ENCODE results near the gene UGT1A5. TPM values are rescaled to one million over a fixed set of nuclear protein-coding genes. Genes with fewer than 3 reads are reported as not detected.

UGT1A5 gene
- total and polyA plus RNA-seq, 12 donors, result not detected

GRCh38 chr2:233689501-233689900 lies 23.2 kb upstream of the UGT1A5 start:
- Histone ChIP-seq H3K4me3 (no peak overlapping the region), H3K27me3 (peaks cover 0 to 10% (median 0%) of the 10 kb centered on the region in 7 donors), H3K9me3 (no peaks in the 10 kb centered on the region), H3K4me1 (no peaks in the 10 kb centered on the region), H3K27ac (no peak overlapping the region), H3K36me3 (no peaks in the 10 kb centered on the region)
- TF ChIP-seq CTCF (IDR thresholded peaks at IDR 0.05), result no peak
- DNase-seq, result no peak
- intact Hi-C loops (cut with DNase I), result no loop called here
- 15 to 19% methylated on average over 3 of the region's 3 CpGs for WGBS, 2 donors
- no peak for ATAC-seq

DNA sequence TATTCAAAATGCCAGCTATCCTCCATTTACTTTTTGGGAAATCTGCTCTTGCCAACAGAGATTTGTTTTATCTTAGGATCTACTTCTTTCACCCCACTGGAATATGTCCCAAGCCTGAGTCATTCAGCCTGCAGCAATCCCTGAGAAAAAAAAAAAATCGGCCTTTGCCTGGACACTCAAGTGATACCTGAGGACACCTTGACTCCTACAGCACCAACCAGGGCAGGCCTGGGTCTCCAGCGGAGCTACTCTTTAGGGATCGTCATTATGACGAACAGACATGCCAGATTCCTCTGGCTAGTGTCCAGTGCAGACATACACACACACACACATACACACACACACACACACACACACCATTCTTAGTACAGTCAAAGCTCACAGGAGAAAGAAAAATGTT lies 22.3 kb upstream of the UGT1A5 start:
- WGBS, 2 donors, result 67 to 68% methylated on average over 4 of the region's 4 CpGs
- no peak for TF ChIP-seq CTCF (IDR thresholded peaks at IDR 0.05)
- Histone ChIP-seq H3K9me3 (no peaks in the 10 kb centered on the region), H3K4me1 (no peaks in the 10 kb centered on the region), H3K4me3 (no peak overlapping the region), H3K27me3 (peaks cover 0 to 10% (median 0%) of the 10 kb centered on the region in 7 donors), H3K36me3 (no peaks in the 10 kb centered on the region), H3K27ac (no peak overlapping the region)
- DNase-seq (no peak), ATAC-seq (no peak)
- intact Hi-C loops (cut with DNase I), result no loop called here

- Histone ChIP-seq H3K4me1 (no peaks in the 10 kb centered on the region), H3K27me3 (peaks cover 0 to 4% (median 0%) of the 10 kb centered on the region in 7 donors), H3K9me3 (no peaks in the 10 kb centered on the region), H3K36me3 (no peaks in the 10 kb centered on the region), H3K4me3 (no peak overlapping the region), H3K27ac (no peak overlapping the region)
- ATAC-seq, result no peak
- intact Hi-C loops (cut with DNase I), result no loop called here
- TF ChIP-seq CTCF (IDR thresholded peaks at IDR 0.05), result no peak
- DNase-seq, result no peak
- WGBS, 2 donors, result 84% methylated on average over 11 of the region's 11 CpGs
Measured at GRCh38 chr2:233691443-233692433, 21.0 kb upstream of the UGT1A5 start.

GRCh38 chr2:233692648-233693047 lies 20.1 kb upstream of the UGT1A5 start, which contains the start of gene UGT1A6:
UGT1A6 (plus strand) TSS chr2:233692890; CDS start chr2:233693005, 115 bp downstream.
- no peak within 1 kb of the TSS for H3K27ac ChIP-seq
- no peaks in the 10 kb centered on the region for H3K9me3 ChIP-seq
- TF ChIP-seq CTCF (IDR thresholded peaks at IDR 0.05), result no peak
- WGBS, 2 donors, result 86 to 90% methylated on average over 4 of the region's 4 CpGs
- H3K4me3 ChIP-seq, result no peak within 1 kb of the TSS
- ATAC-seq (no peak), DNase-seq (no peak)
- H3K27me3 ChIP-seq, result peaks cover 0 to 3% (median 0%) of the 10 kb centered on the region in 7 donors
- no peaks in the 10 kb centered on the region for H3K4me1 ChIP-seq
- H3K36me3 ChIP-seq, result no peaks in the 10 kb centered on the region
- intact Hi-C loops (cut with DNase I), result no loop called here
